T-helper 2 cell treated with Interferon-gamma antibody and Interleukin-4, amounts not matched to agents 100 ng/mL and 5 ng/mL, for 36 hours (primary cell): Measurements from ENCODE around the gene PAPSS1. TPM values are rescaled to one million over a fixed set of nuclear protein-coding genes. Genes with fewer than 3 reads are reported as not detected.
"Not testable (repeated sequence)": the region's sequence is repeated elsewhere in the genome, so short reads cannot be mapped to it uniquely, and the experiment has no call there.

ENCODE experiments used
- intact Hi-C: fragments of 100-400 bp; cut with micrococcal nuclease; formaldehyde crosslinking; loops from one replicate; pipeline ENCODE4 v1.15.1; 2023
- total RNA-seq: library from RNA; stranded (reverse); gene quantifications from 2 replicates; pipeline ENCODE4 v1.2.3, GENCODE V29; 2022

The PAPSS1 gene
- total RNA-seq, 1 donor from 2014 or later, result 32.8 TPM

DNA sequence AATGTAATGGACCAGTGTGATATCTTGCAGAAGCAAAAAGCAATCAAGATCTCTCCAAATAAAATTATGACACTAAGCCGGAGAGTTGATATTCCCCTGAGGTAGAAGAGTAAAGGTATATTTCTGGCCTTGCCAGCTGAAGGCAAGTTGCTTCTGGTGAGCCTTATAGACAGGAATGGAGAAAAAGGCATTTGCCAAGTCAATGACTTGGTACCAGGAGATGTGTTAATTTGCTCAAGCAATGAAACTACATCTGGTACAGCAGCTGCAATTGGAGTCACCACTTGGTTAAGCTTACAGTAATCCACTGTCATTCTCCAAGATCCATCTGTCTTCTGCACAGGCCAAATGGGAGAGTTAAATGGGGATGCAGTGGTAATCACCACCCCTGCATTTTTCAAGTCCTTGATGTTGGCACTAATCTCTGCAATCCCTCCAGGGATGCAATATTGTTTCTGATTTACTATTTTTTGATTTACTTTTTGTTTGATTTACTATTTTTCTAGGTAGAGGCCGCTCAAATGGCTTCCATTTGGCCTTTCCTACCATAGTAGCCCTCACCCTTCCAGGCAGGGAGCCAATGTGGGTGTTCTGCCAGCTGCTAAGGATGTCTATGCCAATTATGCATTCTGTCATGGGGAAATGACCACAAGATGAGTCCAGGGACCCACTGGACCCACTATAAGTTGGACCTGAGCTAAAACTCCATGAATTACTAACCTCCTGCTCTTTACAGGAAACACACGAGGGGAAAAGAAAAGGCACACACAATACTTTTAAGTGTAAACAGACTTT is 6.3 kb upstream of the PAPSS1 start:
- intact Hi-C loops, result not testable (repeated sequence)

DNA sequence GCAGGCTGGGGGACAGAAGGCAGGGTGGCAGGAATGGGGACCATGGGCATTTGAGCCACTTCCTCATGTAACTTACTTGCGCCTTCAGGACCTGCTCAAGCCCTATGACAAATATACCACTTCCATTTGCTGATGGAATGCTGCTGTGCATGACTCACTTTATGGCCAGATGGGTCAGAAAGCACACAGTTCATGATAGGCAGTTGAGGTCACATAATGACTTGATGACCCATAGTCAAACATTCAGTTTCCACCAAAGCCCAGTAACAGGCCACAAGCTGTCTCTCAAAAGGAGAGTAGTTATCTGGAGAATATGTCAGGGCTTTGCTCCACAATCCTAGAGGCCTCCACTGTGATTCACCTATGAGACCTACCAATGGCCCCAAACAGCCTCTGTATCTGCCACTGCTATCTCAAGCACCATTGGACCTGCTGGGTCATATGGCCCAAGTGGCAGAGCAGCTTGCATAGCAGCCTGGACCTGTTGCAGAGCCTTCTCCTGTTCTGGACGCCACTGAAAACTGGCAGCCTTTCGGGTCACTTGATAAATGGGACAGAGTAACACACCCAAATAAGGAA is 5.3 kb upstream of the PAPSS1 start:
- intact Hi-C loops, result no loop called here

DNA sequence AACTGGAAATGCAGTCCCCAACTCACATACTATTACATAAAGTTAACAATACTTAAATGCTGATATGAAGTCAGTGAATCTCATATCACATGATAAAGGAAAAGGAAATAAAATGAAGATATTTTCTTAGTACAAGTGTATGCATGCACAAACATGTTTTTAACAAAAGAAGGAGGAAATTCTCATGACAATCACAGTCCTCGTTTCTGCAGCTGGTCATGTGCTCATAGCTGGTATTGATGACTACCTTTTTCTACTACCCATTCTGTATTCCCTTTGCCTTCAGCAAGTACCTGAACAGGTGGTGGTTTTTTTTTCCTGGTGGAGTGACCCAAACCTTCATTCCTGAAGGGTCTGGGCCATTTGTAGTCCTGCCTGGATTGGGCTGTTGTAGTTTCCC is 3.3 kb upstream of the PAPSS1 start:
- intact Hi-C loops, result loop anchor here (5.0 kb wide), 2 partner anchors 166 to 444 kb away; partner anchors contain the start of gene LEF1

DNA sequence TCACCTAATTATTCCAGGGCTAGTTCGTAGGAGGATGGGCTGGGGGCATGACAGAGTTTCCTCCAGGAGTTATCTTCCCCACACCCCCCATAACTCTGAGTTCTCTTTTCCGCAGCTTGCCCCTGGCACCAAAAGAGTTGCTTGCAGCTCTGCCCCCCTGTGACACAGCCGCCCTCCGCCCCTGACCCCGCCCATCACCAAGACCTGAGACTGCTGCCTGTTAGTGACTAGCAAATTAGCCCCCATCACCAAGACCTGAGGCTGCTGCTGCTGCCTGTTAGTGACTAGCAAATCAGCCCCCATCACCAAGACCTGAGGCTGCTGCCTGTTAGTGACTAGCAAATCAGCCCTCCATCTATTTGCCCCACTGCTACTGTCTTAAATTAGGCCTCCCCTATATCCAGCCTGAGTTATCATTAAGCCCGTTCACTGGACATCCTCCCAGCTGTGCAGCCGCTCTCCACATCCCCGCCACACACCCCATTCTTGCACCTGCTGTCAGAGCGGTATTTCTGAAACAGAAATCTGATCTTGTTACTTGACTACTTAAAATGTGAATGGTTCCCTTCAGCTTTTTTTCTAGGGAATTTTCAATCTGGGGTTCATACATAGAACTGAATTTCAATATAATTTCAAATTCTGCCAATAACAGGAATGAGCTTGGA is 1.5 kb upstream of the PAPSS1 start:
- intact Hi-C loops, result loop anchor here (2.0 to 5.0 kb wide), 5 partner anchors 29 to 1839 kb away; partner anchors contain the start of genes CYP2U1, LEF1 and MCUB

DNA sequence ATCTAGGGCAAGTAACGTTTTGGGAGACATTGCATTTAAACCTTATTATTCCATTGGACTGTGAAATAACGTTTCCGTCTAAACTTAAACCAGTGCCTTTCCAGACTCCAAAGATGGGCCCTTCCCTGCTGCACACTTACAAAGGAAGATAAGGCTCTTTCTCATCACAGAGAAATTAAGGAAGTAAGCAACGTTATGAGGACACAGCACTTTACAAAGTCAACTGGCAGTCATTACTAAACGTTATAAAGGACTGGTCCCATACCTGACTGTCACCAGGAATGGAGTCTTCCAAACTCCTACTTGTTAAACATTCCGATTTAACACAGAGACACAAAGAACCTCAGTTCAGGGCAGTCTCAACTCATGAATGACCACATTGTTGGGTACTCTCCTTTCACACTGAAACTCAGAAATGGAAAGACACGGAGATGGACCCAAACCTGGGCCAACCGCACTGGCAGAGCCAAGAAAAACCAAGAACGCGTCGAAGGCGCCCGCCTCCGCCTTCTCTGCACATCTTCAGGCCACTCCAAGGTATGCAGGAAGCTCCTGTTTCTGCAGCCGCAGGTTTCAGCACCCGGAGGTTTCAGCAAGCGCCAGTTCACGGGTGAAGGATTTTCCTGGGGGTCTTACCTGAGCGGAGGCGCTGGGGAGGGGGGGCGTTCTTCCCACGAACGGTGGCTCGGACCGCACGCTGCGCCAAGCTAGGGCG is 670 bp downstream of the PAPSS1 start:
- intact Hi-C loops, result no loop called here

DNA sequence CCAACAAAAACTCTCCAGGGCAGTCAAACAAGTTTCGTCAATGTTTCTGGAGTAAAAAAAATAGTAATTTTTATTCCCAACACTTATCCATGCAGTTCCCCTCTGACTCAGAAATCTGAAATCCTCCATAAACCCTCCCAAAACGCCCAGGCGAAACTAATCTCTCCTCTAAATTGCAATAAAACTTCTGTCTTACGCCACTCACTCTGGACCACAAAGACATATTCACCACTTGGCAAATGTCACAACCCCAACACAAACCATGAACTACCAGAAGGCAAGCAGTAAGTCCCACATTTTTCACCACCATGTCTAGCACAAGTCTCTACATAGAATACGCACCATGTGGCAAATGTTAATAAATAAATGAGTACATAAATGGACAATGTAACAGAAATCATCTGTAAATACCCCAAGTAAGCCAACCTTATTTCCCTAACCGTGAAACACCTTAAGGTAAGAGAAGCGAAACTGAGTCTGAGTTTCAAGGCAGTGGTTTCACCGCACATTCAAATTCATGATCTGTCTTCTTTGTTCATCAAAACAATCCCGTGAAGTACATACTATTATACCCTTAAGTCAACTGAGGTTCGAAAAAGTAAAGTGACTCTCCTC is 1.6 kb downstream of the PAPSS1 start:
- intact Hi-C loops, result no loop called here

DNA sequence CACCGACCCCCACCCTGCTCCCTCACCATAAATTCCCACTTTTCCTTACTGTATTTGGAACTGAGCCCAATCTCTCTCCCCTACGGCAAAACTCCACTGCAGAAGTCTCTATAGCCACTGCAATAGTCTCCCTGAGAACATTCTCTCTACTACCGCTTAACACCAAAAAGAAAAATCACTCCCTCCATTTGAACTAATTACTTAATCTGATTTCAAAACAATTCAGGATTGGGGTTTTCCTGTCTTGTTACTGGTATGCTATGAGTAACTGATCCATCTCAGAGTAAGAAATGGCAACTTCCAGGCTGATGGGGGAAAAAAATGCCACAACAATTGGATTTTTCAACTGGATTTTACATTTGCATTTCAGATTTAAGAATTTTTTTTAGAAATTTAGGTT is 5.8 kb downstream of the PAPSS1 start:
- intact Hi-C loops, result no loop called here

DNA sequence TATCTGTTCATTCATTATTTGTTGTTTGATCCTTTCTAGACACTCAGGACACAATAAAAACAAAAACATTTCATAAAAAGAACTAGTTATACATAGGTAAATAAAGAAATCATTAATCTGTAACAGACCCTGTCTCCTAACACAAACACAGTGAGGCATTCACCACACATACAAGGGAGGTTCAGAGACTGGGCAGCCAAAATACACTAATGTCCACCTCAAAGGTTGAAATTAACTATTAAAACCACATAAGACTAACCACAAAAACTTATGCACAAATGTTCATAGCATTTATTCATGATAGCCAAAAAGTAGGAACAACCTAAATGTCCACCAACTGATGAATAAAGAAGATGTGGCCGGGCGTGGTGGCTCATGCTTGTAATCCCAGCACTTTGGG is 7.8 kb downstream of the PAPSS1 start:
- intact Hi-C loops, result no loop called here

DNA sequence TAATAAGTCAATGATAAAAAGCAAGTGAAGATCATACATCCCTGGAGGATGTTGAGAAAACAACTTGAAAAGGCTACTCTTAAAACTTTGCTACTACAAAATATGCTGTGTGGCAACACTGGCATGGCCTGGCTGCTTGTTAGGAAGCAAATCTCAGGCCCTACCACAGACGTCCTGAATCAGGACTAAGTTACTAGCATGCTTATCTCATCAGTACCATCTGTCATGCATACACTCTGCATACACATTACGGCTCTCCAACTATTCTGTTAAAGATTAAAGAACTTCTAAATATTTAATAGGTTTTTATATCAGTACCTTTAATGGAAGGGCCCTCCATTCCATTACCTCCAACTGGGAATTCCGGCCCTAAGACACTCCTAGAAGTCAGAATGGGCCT is 8.2 kb downstream of the PAPSS1 start:
- intact Hi-C loops, result no loop called here

DNA sequence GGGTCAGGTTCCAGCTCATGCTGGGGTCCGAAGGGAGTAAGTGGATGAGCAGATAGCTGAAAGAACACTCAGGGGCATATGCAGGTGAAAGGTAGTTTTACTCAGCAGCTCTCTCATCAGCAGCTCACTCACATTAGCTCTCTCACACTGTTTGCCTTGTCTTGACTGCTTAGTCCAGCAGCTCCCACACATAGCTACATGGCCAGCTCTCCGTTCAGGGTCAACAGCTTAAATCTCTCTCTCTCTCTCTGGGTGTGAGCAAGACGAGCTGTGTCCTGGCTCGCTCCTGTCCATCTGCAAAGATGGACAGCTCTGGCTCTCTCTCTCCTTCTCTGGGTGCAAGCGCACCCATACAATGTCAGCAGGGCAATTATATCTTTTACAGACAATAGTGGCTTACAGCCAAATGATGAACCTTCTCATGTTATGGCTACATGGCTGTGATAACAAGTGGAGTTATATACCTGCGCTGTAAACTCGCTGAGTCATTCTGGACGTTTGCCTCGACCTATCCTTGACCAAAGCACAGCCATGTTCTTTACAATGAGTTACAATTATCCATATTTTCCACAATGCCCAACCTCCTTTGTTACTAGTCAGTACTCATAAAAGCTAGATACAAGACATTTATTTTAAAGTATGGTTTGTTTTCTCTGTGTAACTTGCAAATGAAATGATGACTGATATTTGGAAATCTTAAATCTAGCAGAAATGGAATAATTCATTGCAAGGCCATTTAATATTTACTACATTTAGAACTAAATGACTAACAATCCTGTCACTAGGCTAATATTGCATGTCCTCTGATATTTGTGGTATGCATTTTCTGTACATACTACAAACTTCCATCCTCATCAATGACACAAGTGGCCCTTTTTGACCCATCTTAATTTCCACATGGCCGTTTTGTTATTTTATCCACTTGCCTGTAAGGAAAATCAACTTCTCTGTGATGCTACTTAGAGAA is 9.3 kb downstream of the PAPSS1 start:
- intact Hi-C loops, result no loop called here

DNA sequence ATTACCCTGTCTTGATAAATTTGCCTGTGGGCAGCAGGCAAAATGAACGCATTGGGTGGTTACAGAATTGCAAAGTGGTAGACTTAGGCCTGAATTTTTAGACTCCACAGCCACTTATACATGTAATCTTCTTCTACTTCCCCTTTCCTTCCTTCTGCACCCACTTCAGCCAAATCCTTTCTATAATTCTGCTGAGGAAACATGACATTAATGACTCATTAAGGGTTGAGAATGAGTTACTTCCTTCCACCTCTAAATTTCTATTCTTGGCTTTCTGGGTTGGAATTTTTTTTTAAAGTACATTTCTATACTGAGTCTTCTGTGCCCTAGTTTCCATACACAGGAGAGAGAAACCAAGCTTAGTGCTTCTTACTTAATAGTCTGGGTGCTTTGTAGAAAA is 10.1 kb downstream of the PAPSS1 start:
- intact Hi-C loops, result no loop called here

DNA sequence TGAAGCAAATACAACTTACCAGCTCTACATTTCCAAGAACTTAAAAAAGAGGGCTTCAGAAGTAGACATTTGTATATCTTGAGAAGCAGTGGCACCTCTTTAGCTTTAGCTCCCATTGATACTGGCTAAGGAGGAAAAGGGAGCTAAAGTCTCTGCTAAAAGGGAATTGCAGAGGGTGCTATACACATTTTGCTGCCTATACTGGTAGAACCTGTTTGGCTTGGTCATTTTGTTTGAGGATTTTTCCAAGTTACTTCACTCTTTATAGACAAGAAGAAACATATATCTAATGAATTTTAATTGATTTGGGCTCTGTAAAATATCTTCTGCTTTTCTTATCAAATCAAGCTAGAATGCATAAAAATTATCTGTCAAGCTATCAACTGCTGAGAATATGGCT is 11.8 kb downstream of the PAPSS1 start:
- intact Hi-C loops, result no loop called here

DNA sequence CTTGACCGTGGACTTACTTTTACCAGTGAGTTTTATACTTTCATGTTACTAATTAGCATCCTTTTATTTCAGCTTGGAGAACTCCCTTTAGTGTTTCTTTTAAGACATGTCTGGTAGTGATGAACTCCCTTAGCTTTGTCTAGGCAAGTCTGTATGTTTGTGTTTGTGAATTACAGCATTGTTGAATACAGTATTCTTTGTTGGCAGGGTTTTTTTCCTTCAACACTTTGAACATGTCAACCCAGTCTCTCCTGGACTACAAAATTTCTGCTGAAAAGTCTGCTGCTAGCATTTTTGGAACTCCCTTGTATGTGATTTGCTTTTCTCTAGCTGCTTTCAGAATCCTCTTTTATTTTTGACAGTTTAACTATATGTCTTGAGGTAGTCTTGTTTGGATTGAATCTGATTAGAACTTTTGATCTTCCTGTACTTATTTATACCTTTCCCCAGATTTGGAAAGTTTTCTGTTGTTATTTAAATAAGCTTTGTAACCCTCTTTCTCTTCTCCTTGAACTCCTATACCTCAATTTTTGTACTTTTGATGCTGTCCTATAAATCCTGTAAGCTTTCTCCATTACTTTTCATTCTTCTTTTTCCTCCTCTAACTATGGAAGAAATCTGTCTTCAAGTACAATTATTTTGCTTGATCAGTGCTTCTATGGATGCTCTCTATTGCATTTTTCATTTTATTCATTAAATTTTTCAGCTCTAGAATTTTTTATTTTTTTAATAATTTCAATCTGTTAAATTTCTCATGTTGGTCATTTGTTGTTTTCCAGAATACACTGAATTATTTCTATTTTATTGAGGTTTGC is 14.1 kb downstream of the PAPSS1 start:
- intact Hi-C loops, result no loop called here

DNA sequence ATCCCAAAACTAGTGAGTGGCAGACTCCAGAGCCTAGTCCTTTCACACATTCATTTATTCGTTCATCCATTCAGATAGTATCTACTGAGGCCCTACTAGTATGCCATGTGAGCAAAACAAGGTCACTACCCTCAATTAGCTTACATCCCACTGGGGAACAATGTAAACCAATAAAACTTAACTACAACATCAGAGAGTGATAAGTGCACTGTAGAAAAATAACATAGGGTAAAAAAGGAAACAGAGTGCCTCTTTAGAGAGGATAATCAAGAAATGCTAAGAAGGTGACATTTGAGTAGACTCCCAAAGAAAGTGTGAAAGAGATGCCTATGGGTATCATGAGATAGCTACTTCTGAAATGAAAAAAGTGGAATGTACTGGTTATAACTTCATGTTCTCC is 18.5 kb downstream of the PAPSS1 start:
- intact Hi-C loops, result no loop called here

DNA sequence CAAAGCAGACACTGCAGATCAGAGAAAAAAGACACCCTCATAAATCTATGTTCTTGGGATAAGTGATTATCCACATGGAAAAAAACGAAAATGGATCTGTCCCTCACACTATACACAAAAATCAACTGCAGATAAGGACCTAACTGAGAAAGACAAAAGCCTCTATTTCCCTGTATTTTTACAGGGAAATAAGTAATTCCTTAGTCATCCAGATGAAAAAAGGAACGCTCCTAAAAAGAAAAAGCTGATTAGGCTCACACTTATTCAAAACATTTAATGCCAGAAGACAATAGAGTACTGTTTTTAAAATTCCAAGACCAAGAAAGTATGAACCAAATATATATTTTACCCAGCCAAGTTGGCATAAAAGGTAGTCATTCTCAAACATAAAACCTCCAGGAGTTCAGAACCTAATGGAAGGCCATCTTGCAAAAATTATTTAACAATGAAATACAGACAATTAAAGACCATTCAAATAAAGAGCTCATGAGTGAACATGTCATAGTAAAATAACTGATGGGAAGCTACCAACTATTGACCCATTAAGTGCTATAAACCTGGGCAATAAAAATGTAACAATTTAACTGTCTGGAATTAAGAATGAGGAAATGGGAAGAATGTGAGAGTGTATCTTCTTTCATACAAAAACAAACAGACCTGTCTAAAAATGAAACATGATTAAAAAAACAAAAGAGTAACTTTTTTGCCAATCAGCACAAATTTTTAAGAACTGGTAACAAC is 20.4 kb downstream of the PAPSS1 start:
- intact Hi-C loops, result no loop called here

DNA sequence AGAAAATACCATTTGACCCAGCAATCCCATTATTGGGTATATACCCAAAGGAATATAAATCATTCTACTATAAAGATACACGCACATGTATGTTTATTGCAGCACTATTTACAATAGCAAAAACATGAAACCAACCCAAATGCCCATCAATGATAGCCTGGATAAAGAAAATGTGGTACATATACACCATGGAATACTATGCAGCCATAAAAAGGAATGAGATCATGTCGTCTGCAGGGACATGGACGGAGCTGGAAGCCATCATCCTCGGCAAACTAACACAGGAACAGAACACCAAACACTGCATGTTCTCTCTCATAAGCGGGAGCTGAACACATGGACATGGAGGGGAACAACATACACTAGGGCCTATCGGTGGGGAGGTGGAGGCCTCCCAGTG is 23.8 kb downstream of the PAPSS1 start:
- intact Hi-C loops, result not testable (repeated sequence)

DNA sequence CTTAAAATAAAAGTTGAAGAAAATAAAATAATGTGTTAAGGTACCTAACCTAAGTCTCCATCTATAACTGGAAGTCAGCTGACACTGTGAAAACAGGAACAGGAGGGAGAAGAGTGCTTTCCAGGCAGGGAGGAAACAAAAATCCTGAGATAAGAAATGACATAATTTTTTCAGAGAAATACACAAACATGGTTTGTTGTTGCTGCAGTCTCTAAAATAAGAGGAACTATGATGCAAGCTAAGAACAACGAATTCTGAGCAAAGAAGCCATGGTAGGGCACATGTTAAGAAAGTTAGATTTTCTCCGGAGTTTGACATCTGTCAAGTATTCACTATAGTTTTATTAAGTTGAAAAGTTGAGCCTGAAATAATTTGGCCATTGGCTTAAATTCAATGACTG is 26.9 kb downstream of the PAPSS1 start:
- intact Hi-C loops, result loop anchor here (2.0 kb wide), 1 partner anchor 28 kb away; the partner anchor contains the start of gene PAPSS1

DNA sequence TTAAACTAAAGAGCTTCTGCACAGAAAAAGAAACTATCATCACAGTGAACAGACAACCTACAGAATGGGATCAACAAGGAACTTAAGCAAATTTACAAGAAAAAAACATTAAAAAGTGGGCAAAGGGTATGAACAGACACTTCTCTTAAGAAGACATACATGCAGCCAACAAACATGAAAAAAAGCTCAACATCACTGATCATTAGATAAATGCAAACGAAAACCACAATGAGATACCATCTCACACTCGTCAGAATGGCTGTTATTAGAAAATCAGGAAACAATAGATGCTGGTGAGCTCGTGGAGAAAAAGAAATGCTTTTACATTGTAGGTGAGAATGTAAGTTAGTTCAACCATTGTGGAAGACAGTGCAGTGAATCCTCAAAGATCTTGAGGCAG is 27.8 kb downstream of the PAPSS1 start:
- intact Hi-C loops, result loop anchor here (2.0 kb wide), 1 partner anchor 29 kb away; the partner anchor contains the start of gene PAPSS1
